Ishikawa (cell line): ENCODE results near the gene ZXDC.

Experiments used
- CEBPB ChIP-seq: IDR thresholded peaks from 2 replicates; pipeline ENCODE4 v1.6.1; 2012
- CREB1 ChIP-seq: IDR thresholded peaks from 2 replicates; pipeline ENCODE4 v1.6.1; 2012; ENCODE audit warnings: low read depth
- EGR1 ChIP-seq: IDR thresholded peaks from 2 replicates; pipeline ENCODE4 v1.6.1; 2012
- EP300 ChIP-seq: IDR thresholded peaks from 2 replicates; pipeline ENCODE4 v1.6.1; 2012; ENCODE audit warnings: borderline replicate concordance
- FOXM1 ChIP-seq: IDR thresholded peaks from 2 replicates; pipeline ENCODE4 v1.6.1; 2012; ENCODE audit warnings: low read depth, borderline replicate concordance
- MAX ChIP-seq: IDR thresholded peaks from 2 replicates; pipeline ENCODE4 v1.6.1; 2012
- NFIC ChIP-seq: IDR thresholded peaks from 2 replicates; pipeline ENCODE4 v1.6.1; 2012
- RAD21 ChIP-seq: IDR thresholded peaks from 2 replicates; pipeline ENCODE4 v1.6.1; 2012; ENCODE audit warnings: low read depth
- REST ChIP-seq: IDR thresholded peaks from 2 replicates; pipeline ENCODE4 v1.6.1; 2012; ENCODE audit warnings: low read depth, mild to moderate bottlenecking
- TAF1 ChIP-seq: IDR thresholded peaks from 2 replicates; pipeline ENCODE4 v1.6.1; 2012; ENCODE audit warnings: low read depth, mild to moderate bottlenecking
- TCF12 ChIP-seq: IDR thresholded peaks from 2 replicates; pipeline ENCODE4 v1.6.1; 2012; ENCODE audit warnings: low read depth
- TEAD4 ChIP-seq: IDR thresholded peaks from 2 replicates; pipeline ENCODE4 v1.6.1; 2012
- USF1 ChIP-seq: IDR thresholded peaks from 2 replicates; pipeline ENCODE4 v1.6.1; 2012
- YY1 ChIP-seq: IDR thresholded peaks from 2 replicates; pipeline ENCODE4 v1.6.1; 2012; ENCODE audit warnings: low read depth
- ZBTB7A ChIP-seq: IDR thresholded peaks from 2 replicates; pipeline ENCODE4 v1.6.1; 2012; ENCODE audit warnings: low read depth

ZXDC gene

DNA sequence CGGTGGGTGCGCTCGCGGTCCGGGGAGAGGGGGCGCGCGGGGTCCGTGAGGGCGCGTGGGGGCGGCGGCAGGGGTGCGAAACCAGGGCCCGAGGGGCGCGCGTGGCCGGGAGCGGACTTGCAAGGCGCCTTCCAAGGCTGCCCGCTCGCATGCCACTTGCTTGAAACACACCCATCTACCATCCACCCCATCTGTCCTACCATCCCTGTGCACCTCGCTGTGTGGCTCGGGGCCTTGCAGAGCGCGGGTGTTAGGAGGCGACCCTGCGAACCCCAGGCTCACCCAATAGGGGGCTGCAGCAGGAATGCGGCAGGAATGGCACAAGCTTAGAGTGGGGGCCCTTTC, 80.7 kb downstream of the ZXDC start:
- TF ChIP-seq RAD21 (no peak), REST (no peak), NFIC (no peak), TCF12 (no peak), FOXM1 (no peak), TEAD4 (no peak), USF1 (no peak), TAF1 (no peak), MAX (no peak), EGR1 (no peak), YY1 (no peak)

DNA sequence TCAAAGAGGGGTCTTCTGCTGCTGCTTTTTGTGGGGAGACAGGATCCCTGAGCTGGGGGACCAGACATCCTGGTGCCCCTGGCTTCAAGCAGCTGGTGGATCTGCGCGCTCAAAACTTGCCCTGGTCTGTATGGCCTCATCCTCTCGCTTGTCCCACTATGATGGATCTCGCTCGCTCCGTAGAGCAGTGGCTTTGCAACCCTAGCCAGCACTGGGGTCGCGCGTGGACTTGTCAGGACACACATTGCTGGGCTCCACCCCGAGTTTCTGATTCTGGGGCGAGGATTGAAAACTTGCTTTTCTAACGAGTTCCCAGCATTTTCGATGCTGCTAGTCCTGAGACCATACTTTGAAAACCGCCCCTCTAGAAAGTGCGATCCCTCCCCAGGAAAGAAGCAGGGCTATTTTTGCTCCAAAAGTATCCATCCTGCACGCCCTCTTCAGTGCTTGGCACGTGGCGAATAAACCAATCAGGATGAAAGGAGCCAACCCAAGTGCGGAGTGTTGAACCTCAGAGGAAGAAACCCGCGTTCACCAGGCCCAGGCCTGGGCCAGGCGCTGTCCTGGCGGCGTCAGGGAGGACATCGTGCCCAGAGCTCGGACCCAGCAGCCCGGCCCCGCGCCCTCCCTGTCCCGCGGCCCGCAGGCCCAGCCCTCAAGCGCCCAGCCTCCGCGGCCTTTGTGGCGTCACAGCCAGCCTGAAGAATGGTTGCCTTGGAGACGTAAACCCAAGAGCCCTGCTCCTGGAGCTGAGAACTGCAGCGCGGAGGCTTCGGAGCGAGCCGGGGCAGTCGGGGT, 81.3 kb downstream of the ZXDC start, which contains the start of gene CFAP100:
Gene CFAP100, plus strand, starts transcription at position 731 of the 798 bp plus-strand sequence. CDS start 1,092 bp downstream, outside the sequence.
- TF ChIP-seq EP300 = no peak
- no peak for TF ChIP-seq FOXM1
- no peak for TF ChIP-seq YY1
- no peak for TF ChIP-seq ZBTB7A

DNA sequence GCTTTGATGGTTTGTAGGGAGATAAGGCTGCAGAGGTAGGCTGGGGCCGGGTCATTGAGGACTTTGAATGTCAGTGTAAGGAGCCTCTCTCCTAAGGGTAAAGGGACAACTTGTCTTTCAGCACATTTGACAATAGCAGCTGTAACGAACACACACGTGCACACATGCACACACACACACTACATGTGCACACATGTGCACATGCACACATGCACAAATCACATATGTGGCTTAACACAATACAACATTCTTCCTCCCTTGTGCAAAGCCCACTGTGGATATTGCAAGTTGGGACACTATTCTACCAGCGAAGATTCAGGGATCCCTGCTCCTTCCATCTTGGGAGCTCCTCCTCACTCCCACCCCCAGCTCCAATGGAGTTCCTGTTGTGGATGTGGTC, 82.1 kb downstream of the ZXDC start:
- TF ChIP-seq RAD21 = no peak
- TF ChIP-seq TAF1 = no peak
- no peak for TF ChIP-seq TEAD4
- no peak for TF ChIP-seq NFIC

- TF ChIP-seq CEBPB (no peak), EP300 (no peak), MAX (no peak), CREB1 (no peak), TCF12 (no peak), TAF1 (no peak)
Measured at GRCh38 chr3:126392246-126392645, 83.4 kb downstream of the ZXDC start.

DNA sequence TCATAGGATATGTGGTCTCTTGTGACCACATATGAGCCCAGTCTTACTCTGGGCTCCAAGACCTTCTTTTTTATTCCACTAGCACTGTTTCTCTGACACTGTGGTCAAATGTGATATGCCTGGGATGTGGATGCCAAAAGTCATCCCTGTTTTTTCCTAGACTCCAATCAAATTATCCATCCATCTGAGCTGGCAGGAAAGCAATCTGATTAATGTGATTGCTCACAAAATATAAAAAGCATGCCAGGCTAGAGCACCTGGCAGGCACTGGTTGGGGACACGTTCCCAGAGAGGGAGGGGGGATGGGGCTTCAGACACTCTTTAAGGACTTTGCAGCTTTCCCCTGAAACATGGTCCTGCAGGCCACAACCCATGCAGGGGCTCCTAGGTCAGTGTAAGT, 84.1 kb downstream of the ZXDC start:
- TF ChIP-seq REST (no peak), ZBTB7A (no peak), CREB1 (no peak), TEAD4 (no peak), EP300 (no peak), FOXM1 (no peak), TAF1 (no peak), MAX (no peak), CEBPB (no peak), USF1 (no peak), YY1 (no peak), EGR1 (no peak), RAD21 (no peak), NFIC (no peak), TCF12 (no peak)

GRCh38 chr3:126390751-126391150, 84.9 kb downstream of the ZXDC start:
- TF ChIP-seq CEBPB = no peak
- no peak for TF ChIP-seq TAF1
- no peak for TF ChIP-seq YY1
- no peak for TF ChIP-seq TEAD4
- TF ChIP-seq USF1 = no peak
- TF ChIP-seq REST = no peak
- no peak for TF ChIP-seq TCF12
- no peak for TF ChIP-seq EP300
- TF ChIP-seq RAD21 = no peak
- TF ChIP-seq MAX = no peak
- no peak for TF ChIP-seq EGR1
- no peak for TF ChIP-seq CREB1
- TF ChIP-seq ZBTB7A = no peak
- TF ChIP-seq NFIC = no peak
- TF ChIP-seq FOXM1 = no peak
